Occipital lobe (tissue), 2 donors: ENCODE data around the gene SMYD3. TPM values are rescaled to one million over a fixed set of nuclear protein-coding genes. Genes with fewer than 3 reads are reported as not detected.
"Not testable (repeated sequence)": the region's sequence is repeated elsewhere in the genome, so short reads cannot be mapped to it uniquely, and the experiment has no call there.

Experiments
- DNase-seq: peaks from one replicate; lab custom pipeline; 2025; lab: John Stamatoyannopoulos, UW
- total RNA-seq: library from RNA; depleted of rRNA; stranded (reverse); fragments of >200 nt; gene quantifications from one replicate; pipeline ENCODE4 v1.2.3, GENCODE V29; 2014

SMYD3 gene
- total RNA-seq, 1 donor from 2014 or later: 25.3 TPM

GRCh38 chr1:246072456-246072955 is 434.6 kb downstream of the SMYD3 start:
- no peak for DNase-seq

GRCh38 chr1:246071981-246072380 is 435.1 kb downstream of the SMYD3 start:
- not testable (repeated sequence) for DNase-seq

- not testable (repeated sequence) for DNase-seq
Observed at GRCh38 chr1:246071561-246071960, 435.5 kb downstream of the SMYD3 start.

GRCh38 chr1:246069581-246069980 is 437.5 kb downstream of the SMYD3 start:
- no peak for DNase-seq

GRCh38 chr1:246068619-246069509 is 438.2 kb downstream of the SMYD3 start:
- no peak for DNase-seq

- no peak for DNase-seq
Observed at GRCh38 chr1:246068217-246068512, 438.9 kb downstream of the SMYD3 start.

GRCh38 chr1:246067432-246068216 is 439.5 kb downstream of the SMYD3 start:
- no peak for DNase-seq

- DNase-seq: no peak
Observed at GRCh38 chr1:246066573-246066972, 440.5 kb downstream of the SMYD3 start.

- DNase-seq: no peak
Observed at GRCh38 chr1:246065592-246065991, 441.5 kb downstream of the SMYD3 start.

GRCh38 chr1:246064891-246065290 is 442.2 kb downstream of the SMYD3 start:
- no peak for DNase-seq

GRCh38 chr1:246063013-246063616 is 444.0 kb downstream of the SMYD3 start:
- no peak for DNase-seq

- DNase-seq: no peak
Observed at GRCh38 chr1:246058466-246058865, 448.6 kb downstream of the SMYD3 start.

GRCh38 chr1:246052603-246053002 is 454.5 kb downstream of the SMYD3 start:
- DNase-seq: no peak

GRCh38 chr1:246051909-246052518 is 455.1 kb downstream of the SMYD3 start:
- DNase-seq: no peak

GRCh38 chr1:246048693-246049092 is 458.4 kb downstream of the SMYD3 start:
- no peak for DNase-seq

GRCh38 chr1:246043556-246043955 is 463.5 kb downstream of the SMYD3 start:
- no peak for DNase-seq

- no peak for DNase-seq
Observed at GRCh38 chr1:246041360-246041759, 465.7 kb downstream of the SMYD3 start.

- no peak for DNase-seq
Observed at GRCh38 chr1:246040200-246040890, 466.7 kb downstream of the SMYD3 start.

GRCh38 chr1:246039584-246039983 is 467.5 kb downstream of the SMYD3 start:
- DNase-seq: no peak

- no peak for DNase-seq
Observed at GRCh38 chr1:246037832-246038231, 469.2 kb downstream of the SMYD3 start.

GRCh38 chr1:246036175-246036574 is 470.9 kb downstream of the SMYD3 start:
- no peak for DNase-seq
